Right ventricle myocardium superior (tissue), 1 donor: Measurements from ENCODE around the gene KPNA3. TPM values are rescaled to one million over a fixed set of nuclear protein-coding genes. Genes with fewer than 3 reads are reported as not detected.

Experiments used
- ATAC-seq: fragments of 200-7000 bp; cut with Tn5 transposase; one replicate; pipeline ENCODE4 v1.9.1; 2020; ENCODE audit warnings: mild to moderate bottlenecking; ENCODE audit not compliant: poor library complexity
- DNase-seq: peaks from one replicate; pipeline ENCODE4 v3.0.0-alpha.2; 2020
- intact Hi-C: fragments of 100-400 bp; cut with DNase I; formaldehyde crosslinking; loops from one replicate; pipeline ENCODE4 v1.11.2; 2022
- total RNA-seq: library from RNA; stranded (reverse); fragmentation: NEBNext Ultra II Directional; extraction: Animal tissue kit (Norgen Biotek cat#: 25700); gene quantifications from one replicate; pipeline ENCODE4 v1.2.1, GENCODE V29; 2021
- donor health status: DM: no; HTN: yes; CAD: no; lungs with severe emphysema.

KPNA3 gene
- total RNA-seq, 1 donor from 2014 or later = 58.7 TPM

- DNase-seq (no peak), ATAC-seq (peak; percentile 64)
- intact Hi-C loops = loop anchor here (5.0 kb wide), 1 partner anchor 195 kb away; no protein-coding TSS in a partner anchor
Observed at GRCh38 chr13:49652355-49653305, 139.9 kb downstream of the KPNA3 start.

- intact Hi-C loops = loop anchor here (5.0 kb wide), 1 partner anchor 196 kb away; no protein-coding TSS in a partner anchor
- DNase-seq (no peak), ATAC-seq (no peak)
Observed at GRCh38 chr13:49651570-49652354, 140.7 kb downstream of the KPNA3 start.

GRCh38 chr13:49649963-49650312 lies 142.5 kb downstream of the KPNA3 start:
- ATAC-seq = no peak
- DNase-seq = no peak
- intact Hi-C loops = loop anchor here (5.0 kb wide), 1 partner anchor 197 kb away; no protein-coding TSS in a partner anchor

Other genes with a start within 250 kb of the KPNA3 start
- gene RCBTB1, start 207.1 kb downstream of the KPNA3 start, total RNA-seq = 21.0 TPM
- 0.38 TPM for gene ARL11, start 164.2 kb downstream of the KPNA3 start, total RNA-seq
- 5.5 TPM for gene EBPL, start 101.2 kb downstream of the KPNA3 start, total RNA-seq
- 10.0 TPM for gene SPRYD7, start 143.7 kb upstream of the KPNA3 start, total RNA-seq
- 22.3 TPM for gene TRIM13, start 204.4 kb upstream of the KPNA3 start, total RNA-seq
- gene KCNRG, start 222.8 kb upstream of the KPNA3 start, total RNA-seq = 0.32 TPM